Measurements from ENCODE around the gene CAMKMT.

The CAMKMT gene

GRCh38 chr2:44663471-44664073 lies 301.8 kb downstream of the CAMKMT start:
- no peak for DNase-seq

- no peak for DNase-seq
Measured at GRCh38 chr2:44668336-44668735, 306.6 kb downstream of the CAMKMT start.

GRCh38 chr2:44671276-44671675 lies 309.5 kb downstream of the CAMKMT start:
- no peak for DNase-seq

- DNase-seq, result no peak
Measured at GRCh38 chr2:44671916-44672315, 310.2 kb downstream of the CAMKMT start.

- no peak for DNase-seq
Measured at GRCh38 chr2:44672431-44672830, 310.7 kb downstream of the CAMKMT start.

- DNase-seq, result no peak
Measured at GRCh38 chr2:44674473-44675284, 312.9 kb downstream of the CAMKMT start.

- DNase-seq, result no peak
Measured at GRCh38 chr2:44676379-44676778, 314.6 kb downstream of the CAMKMT start.

GRCh38 chr2:44679584-44679983 lies 317.8 kb downstream of the CAMKMT start:
- no peak for DNase-seq

GRCh38 chr2:44679990-44680389 lies 318.2 kb downstream of the CAMKMT start:
- no peak for DNase-seq

GRCh38 chr2:44680424-44680971 lies 318.8 kb downstream of the CAMKMT start:
- no peak for DNase-seq

GRCh38 chr2:44680983-44681531 lies 319.3 kb downstream of the CAMKMT start:
- DNase-seq, result no peak

- DNase-seq, result no peak
Measured at GRCh38 chr2:44682459-44682858, 320.7 kb downstream of the CAMKMT start.

- no peak for DNase-seq
Measured at GRCh38 chr2:44684559-44684958, 322.8 kb downstream of the CAMKMT start.

- no peak for DNase-seq
Measured at GRCh38 chr2:44686561-44686960, 324.8 kb downstream of the CAMKMT start.

GRCh38 chr2:44687686-44688455 lies 326.1 kb downstream of the CAMKMT start:
- no peak for DNase-seq

GRCh38 chr2:44688456-44689124 lies 326.8 kb downstream of the CAMKMT start:
- DNase-seq, result no peak

- DNase-seq, result no peak
Measured at GRCh38 chr2:44689516-44689915, 327.8 kb downstream of the CAMKMT start.

- no peak for DNase-seq
Measured at GRCh38 chr2:44691174-44691785, 329.5 kb downstream of the CAMKMT start.

- DNase-seq, result no peak
Measured at GRCh38 chr2:44692821-44693220, 331.1 kb downstream of the CAMKMT start.

GRCh38 chr2:44700824-44701223 lies 339.1 kb downstream of the CAMKMT start:
- DNase-seq, result no peak

GRCh38 chr2:44705356-44705755 lies 343.6 kb downstream of the CAMKMT start:
- DNase-seq, result no peak

- DNase-seq, result no peak
Measured at GRCh38 chr2:44705876-44706480, 344.2 kb downstream of the CAMKMT start.
